Non-pigmented ciliary epithelial cell (primary cell): ENCODE results near the gene ELAVL2.

Experiments used
- DNase-seq: peaks from one replicate; pipeline ENCODE4 v3.0.0-alpha.2; 2010; ENCODE audit warnings: low read depth

The ELAVL2 gene

DNA sequence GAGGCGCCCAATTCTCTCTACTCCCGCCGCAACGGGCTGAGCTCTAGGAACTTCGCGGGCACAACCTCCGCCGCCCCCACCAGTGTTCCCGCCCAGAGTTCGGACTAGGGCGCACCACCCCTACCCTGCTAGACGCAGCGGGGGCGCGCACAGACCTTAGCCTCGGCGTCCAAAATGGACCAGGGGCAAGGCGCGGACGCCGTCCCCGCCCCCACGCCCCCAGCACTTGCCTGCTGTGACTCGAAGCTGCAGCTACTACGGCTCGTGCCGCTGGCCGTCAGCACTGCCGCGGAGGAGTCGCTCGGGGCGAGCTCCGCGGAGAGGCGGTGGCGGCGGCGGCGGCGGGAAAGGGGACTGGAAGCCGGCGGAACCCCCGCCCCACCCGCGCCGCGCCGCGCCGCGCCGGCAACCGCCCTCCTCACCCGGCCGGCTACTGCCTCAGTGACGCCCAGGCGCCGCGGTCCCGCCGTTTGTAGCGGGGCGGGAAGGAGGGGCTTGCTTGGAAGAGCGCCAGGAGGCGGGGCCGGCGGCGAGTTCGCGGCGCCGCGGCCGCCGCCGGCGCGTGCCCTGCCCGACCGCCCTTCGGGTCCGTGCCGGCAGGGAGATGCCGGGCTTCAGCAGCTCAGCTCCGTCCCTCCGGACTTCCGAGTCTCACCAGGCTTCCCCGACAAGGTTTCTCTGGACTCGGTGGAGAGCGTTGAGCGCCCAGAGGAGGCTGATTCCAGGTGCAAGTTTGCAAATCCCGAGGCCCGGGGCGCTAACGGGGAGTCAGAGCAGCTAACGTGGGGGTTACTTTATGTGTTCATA, 4.5 kb downstream of the ELAVL2 start:
- no peak for DNase-seq

DNA sequence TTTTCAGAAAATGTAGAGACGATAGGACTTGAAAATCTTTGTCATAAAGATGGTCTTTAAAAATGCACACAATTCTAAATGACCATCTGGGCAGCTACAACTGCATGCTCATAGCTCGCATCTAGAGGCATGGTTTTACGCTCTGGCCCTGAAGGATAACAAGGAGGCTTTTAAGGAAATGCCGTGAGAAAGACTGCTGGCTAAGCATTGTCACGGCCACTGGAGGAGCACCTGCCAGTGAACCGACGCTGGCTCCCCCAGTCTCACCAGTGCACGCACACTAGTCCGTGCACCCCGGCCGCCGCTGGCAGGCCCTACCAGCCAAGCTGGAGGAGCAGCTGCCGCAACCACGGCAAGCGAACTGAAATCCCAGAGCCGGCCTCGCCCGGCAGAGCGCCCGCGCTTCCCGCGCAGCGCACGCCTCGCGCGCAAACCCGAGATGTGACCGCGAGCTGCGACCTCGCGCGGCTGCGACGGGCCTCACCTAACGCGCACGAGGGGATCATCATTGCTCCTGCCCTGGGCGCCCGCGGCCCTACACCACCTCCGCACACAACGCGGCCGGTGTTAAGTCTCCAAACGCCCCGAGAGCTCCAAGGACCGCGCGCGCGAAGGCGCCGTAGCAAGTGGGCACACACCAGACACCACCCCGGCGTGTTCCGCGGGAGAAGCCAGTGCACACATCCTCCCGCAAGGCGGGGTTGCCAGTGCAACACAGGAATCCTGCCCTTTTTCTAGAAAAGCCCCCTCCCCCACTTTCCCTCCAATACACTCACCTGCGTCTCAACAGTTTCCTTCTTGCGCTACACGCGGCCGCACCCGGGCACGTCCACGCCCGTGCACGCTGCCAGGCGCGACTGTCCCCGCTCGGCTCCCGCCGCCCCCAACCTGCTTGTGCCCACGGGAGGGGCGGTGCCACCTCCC, 5.3 kb downstream of the ELAVL2 start:
- DNase-seq: no peak

DNA sequence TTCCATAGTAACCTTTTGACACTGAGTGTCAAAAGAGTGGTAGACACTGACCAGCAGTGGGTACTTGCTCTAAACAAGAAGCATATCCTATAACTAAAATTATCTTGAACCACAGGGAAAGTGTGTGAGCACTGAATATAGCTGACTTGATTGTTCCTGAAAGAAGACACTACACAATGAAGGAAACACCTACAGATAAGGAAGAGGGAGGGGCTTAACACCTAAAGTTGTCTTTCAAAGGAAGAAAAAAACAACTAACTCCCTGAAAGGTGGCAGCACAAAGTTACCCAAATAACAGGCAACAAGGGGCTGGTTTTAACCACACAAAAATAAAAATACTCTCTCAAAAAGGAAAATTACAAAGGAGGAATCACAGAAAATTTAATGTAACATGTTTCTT, 6.6 kb downstream of the ELAVL2 start:
- DNase-seq: no peak

DNA sequence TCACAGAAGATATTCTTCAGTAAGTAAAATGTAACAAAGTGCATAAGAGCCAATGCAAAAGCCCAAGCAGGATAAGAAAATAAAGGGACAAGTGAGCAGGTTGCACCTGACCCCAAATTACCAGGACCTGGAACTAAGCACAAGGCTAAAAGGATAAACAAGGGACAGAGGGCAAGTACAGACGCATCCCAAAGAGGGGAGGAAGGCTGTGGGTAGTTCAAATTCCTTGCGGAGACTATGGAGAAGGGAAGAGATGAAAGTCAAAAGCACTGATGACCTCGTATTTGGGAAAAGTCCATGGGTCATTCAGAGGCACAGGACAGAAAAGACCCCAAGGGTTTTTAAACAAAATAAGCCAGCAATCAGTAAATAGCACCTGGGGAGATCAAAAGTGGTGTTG, 11.8 kb downstream of the ELAVL2 start:
- DNase-seq: no peak

DNA sequence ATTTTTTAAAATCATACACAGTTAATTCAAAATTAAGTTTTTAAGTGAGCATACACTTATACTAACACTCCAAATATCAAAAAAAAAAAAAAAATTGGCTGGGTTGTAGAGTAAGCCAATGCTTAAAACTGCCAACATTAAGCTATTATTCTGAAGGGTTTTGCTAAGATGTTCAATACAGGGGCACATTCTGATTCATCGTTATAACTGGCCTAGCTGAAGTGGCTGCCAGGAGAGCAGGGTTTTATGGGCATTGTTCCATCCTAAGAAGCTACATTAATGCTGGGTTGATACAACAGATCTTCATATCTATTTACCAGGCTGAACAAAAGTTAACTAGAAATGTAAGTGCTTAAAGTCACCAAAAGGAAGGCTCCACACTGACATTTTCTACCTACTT, 13.4 kb downstream of the ELAVL2 start:
- no peak for DNase-seq

DNA sequence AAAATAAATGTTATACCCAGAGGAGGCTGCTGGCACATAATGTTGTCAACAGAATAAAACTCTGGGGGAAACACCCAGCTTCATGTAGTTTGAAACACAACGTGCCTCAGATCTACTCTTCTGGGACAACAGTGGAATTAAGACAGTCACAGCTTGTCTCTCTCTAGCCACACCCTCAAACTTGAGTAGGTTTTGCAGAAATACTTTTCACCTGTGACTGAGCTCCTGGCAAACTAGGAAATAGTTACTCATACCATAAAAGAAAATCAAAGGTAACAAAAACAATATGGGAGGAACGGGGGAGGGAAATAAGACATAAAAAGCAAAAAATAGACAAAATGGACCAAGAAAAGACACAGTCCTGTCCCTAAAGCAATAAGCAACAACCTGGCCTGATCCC, 14.4 kb downstream of the ELAVL2 start:
- no peak for DNase-seq

DNA sequence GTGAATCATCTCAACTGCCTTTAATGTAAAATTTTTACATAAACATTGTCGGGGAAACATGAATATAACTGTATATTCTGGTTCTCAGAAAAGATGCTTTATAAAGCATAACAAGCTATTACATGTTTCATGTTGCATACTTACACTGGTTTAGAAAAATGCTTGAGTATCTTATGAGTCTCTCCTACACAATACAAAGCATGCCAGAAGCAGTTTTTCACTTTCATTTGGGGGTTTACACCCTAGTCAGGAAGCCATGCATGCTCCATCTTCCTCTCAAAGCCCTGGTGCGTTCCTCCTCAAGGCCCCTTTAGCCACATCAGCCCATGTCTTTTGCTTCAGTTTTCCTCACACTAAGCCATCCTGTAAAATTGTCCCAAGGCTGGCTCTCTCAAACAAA, 22.8 kb downstream of the ELAVL2 start:
- DNase-seq: no peak

DNA sequence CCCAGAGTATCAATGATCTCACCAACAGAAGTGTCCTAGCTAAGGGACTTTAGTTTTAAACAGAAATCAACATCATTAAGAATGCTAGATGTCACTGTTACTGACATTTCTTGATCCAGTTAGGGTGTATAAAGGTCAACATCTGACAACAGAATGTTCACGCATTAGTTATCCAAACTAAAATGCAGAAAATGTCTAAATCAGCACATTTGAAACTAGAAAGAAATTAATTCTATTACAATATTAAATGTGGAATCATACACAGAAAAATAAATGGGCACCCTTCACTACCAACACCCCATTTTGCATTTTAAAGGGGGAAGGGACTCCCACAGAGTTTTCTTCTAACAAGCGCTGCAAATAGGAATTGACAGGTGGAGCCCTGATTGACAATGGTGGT, 24.5 kb downstream of the ELAVL2 start:
- DNase-seq: no peak

DNA sequence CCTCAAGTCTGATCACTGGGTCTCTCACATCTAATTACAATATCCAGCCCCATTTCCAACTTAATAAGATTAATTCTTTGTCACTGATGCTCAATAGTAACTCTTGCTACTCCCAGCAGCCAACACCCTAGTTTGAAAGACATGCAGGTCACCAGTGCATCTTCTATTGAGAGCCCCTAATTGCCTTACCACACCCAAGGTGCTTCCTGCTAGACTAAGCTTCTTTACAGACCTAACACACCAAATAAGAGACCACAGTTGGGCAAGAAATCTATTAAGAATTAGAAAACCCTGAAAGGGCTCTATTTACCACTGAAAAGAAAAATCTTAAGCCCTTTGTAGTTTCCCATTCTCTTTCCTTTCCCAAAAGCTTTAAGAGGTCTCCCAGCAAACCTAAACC, 26.5 kb downstream of the ELAVL2 start:
- DNase-seq: no peak

DNA sequence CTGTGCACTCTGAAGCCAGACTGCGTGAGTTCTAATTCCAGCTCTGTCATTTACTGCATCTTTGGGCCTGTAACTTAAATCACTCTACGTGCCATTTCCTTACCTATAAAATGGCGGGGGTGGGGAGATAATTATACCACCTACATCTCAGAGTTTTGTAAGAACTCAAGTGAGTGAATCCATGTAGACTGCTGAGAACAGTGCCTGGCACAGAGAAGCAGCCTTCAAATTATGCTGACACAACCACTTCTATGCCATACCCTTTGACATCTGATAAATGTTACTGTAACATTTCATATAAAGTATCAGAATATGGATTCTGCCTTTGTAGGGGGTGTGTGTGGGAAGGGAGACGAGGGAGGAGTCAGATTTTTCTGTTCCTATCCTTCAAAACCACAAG, 27.7 kb downstream of the ELAVL2 start:
- no peak for DNase-seq

DNA sequence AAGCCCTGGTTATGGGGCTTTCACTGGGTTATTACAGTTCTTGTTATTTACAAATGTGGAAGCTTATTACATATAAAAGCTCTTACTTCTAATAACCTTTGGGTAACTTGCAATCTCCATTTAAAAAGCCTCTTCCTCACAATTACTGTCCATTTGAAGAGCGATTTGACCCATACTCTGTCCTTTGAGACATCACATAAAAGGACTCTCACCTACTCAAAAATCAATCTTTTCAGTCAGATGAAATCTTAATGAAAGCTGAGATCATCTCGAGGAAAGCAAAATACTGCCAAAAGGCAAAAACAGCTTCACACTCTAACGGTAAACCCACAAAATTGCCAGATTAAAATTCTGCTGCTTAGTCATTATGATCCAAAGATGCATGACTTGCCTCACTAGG, 29.8 kb downstream of the ELAVL2 start:
- no peak for DNase-seq

DNA sequence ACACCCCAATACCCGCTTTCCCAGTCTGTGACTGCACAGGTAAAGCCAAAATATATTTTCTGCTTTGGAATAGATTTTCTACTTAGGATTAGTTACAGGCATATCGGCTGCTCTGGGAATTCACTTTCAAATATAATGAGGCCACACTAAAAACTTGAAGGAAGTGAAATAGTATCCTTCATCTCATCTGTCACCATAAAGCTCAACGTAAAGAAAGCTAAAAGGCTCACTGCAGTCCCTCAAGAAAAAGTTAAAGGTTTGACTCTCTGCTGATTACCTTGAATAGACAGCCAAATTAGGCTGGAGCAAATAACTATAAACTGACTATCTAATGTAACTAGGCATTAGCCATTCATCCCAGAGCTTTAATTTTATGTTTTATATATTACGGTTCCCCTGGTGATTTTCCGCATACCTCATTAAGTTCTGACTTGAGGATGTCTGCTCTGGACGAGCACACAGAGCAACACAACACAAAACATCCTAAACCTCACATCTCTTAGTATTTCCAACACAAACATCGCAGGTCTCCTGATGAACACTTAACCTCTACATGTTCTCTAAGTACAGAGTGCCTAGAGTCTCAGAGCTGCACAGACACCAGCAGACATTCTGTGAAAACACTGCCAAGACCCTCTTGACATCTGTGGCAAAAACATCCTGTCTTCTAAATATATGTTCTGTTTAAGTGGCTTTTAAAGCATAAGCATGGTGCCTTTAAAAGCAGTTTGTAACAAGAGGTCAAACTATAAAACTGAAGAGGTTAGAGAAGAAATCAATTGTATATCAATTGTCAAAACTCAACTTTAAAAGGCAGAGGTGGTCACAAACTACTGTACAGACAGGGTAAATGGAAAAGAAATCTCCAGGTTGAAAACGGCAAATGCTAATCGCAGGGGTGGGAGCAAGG, 35.4 kb downstream of the ELAVL2 start:
- DNase-seq: no peak

DNA sequence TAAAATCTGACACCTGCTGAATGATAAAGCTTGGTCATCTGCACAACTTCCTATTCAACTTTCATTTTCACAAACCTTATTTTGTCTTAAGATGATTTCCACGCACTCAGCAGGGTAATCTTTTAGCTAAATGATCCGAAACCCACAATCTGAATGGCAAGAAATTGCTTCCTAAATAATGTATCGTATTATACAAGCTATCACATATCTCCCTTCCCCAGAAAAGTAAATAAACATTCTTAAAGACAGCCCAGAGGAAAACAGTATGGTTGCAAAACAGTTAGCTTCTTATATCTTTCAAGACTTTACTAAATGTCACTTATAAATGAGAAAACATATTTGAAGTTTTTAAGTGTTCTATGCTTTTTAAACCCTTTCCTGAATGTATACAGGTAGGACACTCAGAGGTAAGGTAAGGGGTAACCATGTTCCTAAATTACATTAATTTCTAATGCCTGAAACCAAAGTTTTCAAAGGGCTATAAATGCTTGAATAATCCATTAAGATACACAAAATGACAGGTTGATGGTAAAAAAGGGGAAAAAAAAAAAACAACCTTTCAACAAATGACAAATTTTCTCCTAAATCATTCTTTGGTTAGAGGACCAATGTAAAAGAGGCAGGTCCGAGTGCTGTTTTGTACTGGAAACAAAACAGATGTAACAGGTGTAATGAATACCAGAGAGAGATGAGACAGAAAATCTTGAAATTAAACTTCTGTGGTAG, 36.3 kb downstream of the ELAVL2 start:
- DNase-seq: no peak

DNA sequence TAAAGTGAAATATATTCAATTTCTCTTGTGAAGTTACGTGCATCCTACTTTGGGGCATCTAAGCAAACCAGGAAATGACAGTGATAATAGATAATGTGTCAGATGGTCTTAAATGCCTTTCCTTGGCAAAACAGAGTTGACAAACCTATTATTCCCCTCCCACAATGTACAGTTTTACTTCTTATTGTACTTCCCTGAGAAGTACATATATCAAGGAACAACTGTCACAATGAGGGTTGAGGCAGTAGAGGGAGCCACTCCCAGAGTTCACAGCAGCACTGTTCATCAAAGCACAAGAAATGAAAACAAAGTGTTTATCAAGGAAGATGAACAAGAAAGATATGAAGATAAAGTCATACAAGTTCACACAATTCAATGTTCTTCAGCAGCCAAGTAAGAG, 41.1 kb downstream of the ELAVL2 start:
- DNase-seq: no peak

DNA sequence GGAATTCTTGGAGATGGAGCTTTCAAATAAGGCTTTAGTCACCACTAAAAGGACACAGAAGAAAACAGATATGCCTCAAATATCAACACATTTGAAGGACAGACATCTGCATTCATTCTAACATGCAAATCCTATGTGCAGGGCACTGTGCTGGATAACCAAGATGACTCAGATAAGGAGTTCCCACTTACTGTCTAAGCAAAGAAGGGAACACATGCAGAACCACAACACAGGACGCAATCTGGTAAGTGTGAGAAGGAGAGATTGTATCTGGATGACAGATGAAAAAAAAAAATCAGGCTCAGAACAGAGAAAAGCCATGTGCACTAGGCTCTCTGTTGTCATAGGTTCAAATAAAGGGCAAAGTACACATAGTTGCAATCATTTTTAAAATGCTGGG, 42.5 kb downstream of the ELAVL2 start:
- no peak for DNase-seq

DNA sequence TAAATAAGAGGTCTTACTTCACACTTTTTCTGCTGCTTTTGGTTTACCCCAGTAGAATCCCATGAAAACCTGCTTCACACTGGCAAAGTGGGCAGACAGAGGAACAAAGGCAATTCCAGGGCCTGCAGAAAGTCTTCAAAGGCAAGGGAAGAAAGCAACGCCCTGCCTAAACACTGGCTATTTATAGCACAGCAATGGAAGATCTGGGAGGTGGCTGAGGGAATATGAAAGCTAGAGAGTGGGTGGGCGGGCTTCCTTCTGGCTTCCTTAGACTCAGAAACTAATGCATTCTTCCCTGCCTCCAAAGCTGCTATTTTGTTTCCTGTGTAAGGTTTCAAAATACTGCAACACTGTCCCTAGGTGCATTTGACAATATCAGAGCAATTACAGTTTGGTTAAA, 46.8 kb downstream of the ELAVL2 start:
- DNase-seq: no peak

DNA sequence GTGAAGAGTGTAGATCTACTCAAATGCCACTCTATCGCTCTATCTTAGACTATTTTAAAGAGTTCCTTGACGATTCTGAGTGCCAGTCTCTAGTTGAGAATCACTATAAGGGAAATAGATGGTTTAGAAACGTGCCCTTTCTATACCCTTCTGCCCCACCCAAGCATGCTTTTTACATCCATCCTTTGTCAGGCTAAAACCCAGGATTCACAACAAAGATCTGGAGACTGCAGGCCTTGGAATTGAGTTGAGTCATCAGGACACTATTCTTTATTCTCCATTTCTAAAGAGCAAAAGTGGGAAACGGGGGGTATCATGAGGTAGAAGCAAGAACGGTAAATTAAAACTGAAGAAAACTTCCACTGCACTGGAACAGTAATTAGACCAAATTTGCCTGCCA, 48.7 kb downstream of the ELAVL2 start:
- no peak for DNase-seq

DNA sequence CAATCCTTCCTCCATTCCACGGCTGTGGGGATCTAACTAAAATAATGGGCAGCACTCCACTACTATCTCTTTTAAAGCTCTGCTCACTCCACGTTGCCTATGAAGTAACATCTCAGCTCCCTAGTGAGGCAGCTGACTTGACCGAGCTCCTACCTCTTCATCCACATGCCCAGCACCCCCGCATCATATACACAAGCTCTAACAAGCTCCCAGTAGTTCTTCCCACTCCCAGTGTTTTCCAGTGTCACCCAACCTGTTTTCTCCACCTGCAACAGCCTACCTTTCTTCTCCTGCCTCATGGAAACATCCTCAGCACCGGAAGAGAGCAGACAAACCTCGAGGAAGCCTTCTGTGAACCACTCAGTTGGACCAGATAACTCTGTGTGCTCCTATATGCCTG, 50.5 kb downstream of the ELAVL2 start:
- DNase-seq: no peak

DNA sequence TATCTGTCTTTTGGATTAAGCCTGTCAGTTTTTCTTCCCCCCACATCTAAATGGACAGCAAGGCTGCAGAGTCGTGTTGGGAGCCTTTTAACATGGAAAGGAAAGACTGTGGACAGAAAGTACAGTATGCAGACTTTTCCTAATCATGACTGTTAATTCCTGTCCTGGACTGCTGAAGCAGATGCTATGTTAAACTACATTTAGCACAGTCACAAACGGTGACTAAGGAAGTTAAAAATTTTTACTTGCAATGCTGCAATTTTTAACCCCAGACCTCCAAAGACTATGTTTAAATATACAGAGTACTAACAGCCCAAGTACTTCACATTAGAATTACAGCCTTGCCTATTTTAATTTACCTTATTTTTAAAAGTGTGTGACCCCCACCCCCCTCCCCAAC, 51.8 kb downstream of the ELAVL2 start:
- no peak for DNase-seq

DNA sequence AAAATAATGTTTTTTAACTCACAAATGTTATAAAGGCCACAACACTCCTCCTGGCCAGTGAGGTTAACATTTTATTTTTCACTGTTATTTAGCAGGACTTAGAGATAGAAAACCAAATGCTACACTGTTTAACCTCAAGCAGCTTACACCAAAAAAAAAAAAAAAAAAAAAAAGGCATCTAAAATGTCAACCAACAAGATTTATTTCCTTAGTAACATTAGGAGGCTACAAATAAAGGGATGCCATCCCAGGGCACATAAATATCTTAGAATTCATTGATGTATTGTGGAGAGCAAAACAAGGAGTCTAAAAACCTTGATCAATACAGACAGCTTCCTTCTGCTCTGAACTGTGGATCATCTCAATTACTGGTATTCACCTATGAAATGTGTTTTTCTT, 53.7 kb downstream of the ELAVL2 start:
- no peak for DNase-seq

DNA sequence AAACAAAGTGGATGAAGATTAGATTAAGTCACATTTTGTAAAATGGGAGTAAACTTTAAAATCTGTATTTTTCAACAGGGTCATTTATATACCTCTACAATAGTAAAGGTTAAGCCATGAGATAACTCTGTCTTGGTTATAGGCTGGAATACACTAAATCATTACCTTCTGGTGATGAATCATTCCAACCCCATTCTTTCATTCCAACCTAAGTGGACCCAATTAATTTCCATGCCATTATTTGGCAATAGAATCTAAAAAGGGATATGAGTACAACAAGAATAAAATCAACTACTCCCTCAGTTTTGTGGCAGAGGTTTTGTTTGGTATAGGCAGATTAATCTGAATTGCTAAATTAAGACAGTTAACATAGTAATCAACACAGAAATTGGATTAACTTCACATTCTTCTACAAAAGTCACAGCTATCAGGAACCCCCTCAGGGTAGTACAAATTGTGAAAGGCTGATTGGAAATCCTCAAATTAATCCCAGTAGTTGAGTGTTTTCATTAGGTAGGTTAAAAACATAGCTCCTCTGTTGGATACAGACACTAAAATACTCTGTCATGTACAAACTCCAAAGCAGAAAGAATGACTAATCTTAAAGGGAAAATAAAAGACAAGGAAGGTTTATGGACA, 54.2 kb downstream of the ELAVL2 start:
- no peak for DNase-seq
